SIG-M5 treated with dmso at 0.1 percent for 504 hours (cell line): ENCODE measurements around the gene ZC3H12A.

Experiments used
- DNase-seq: peaks from one replicate; lab custom pipeline; 2025; ENCODE audit not compliant: unreplicated experiment; lab: John Stamatoyannopoulos, UW

ZC3H12A gene

GRCh38 chr1:37474046-37474696, at the start of gene ZC3H12A:
ZC3H12A (plus strand) TSS chr1:37474580; CDS start chr1:37475497, 917 bp downstream.
- peak; percentile 77 for DNase-seq

- DNase-seq: no peak
Observed at GRCh38 chr1:37425221-37425620, 49.2 kb upstream of the ZC3H12A start.

GRCh38 chr1:37429029-37429428, 45.4 kb upstream of the ZC3H12A start:
- no peak for DNase-seq

GRCh38 chr1:37430103-37430985, 44.0 kb upstream of the ZC3H12A start:
- no peak for DNase-seq

- no peak for DNase-seq
Observed at GRCh38 chr1:37432716-37433115, 41.7 kb upstream of the ZC3H12A start.

GRCh38 chr1:37433171-37433570, 41.2 kb upstream of the ZC3H12A start:
- DNase-seq: no peak

- peak; percentile 29 for DNase-seq
Observed at GRCh38 chr1:37434292-37435225, 39.8 kb upstream of the ZC3H12A start.

GRCh38 chr1:37437087-37437486, 37.3 kb upstream of the ZC3H12A start:
- no peak for DNase-seq

GRCh38 chr1:37438037-37438868, 36.1 kb upstream of the ZC3H12A start:
- DNase-seq: no peak

- DNase-seq: no peak
Observed at GRCh38 chr1:37438869-37439343, 35.5 kb upstream of the ZC3H12A start.

- DNase-seq: no peak
Observed at GRCh38 chr1:37439349-37439995, 34.9 kb upstream of the ZC3H12A start.

GRCh38 chr1:37441490-37441889, 32.9 kb upstream of the ZC3H12A start:
- DNase-seq: no peak

GRCh38 chr1:37442139-37442538, 32.2 kb upstream of the ZC3H12A start:
- DNase-seq: no peak

- no peak for DNase-seq
Observed at GRCh38 chr1:37442644-37443043, 31.7 kb upstream of the ZC3H12A start.

- DNase-seq: no peak
Observed at GRCh38 chr1:37446874-37447273, 27.5 kb upstream of the ZC3H12A start.

- DNase-seq: no peak
Observed at GRCh38 chr1:37448185-37448584, 26.2 kb upstream of the ZC3H12A start.

- DNase-seq: no peak
Observed at GRCh38 chr1:37448691-37449417, 25.5 kb upstream of the ZC3H12A start.

GRCh38 chr1:37449936-37450335, 24.4 kb upstream of the ZC3H12A start:
- peak; percentile 71 for DNase-seq

- DNase-seq: no peak
Observed at GRCh38 chr1:37452416-37452815, 22.0 kb upstream of the ZC3H12A start.
